Upper lobe of left lung (tissue), 4 donors: ENCODE measurements around the gene SNX33.

Source experiments
- POLR2A ChIP-seq, 4 donors: fragments of 450-650 bp; IDR thresholded peaks; one replicate each; pipeline ENCODE4 v1.5.1; 2016 to 2017; ENCODE audit warnings: antibody characterized with exemption in 4 of 4, mild to moderate bottlenecking in 2 of 4
- POLR2AphosphoS5 ChIP-seq, 2 donors: sonication (generic); formaldehyde crosslinking; IDR thresholded peaks; one replicate each; pipeline ENCODE4 v1.5.1; 2017; ENCODE audit warnings: antibody characterized with exemption in 2 of 2
- TF ChIP-seq, protein P1 (sequence below), 6 experiments: fragments of 450-650 bp in 4 of 6; fragments of 200-600 bp in 2 of 6; sonication (generic) in 2 of 6; IDR thresholded peaks; one replicate each; pipeline ENCODE4 v1.5.1; 2016 to 2019; ENCODE audit warnings: antibody characterized with exemption in 6 of 6

DNA sequence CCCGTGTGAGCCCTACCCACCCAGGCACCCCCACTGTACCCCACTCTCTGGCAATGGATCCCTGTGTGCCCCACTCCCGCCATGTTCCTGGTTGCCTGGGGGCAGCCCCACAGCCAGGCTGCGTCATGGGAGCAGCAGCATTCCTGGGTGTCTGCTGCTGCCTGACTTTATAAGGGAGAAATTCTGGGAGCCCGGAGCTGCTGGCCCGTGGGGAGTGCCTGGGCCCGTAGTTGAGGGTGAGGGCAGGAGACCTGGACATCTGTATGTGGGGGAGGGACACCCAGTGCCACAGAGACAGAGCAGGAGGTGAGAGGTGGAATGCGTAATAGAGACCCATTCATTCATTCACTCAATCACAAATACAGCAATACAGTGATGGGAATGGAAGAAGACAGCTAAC, 49.8 kb downstream of the SNX33 start:
- TF ChIP-seq, protein P1, sequence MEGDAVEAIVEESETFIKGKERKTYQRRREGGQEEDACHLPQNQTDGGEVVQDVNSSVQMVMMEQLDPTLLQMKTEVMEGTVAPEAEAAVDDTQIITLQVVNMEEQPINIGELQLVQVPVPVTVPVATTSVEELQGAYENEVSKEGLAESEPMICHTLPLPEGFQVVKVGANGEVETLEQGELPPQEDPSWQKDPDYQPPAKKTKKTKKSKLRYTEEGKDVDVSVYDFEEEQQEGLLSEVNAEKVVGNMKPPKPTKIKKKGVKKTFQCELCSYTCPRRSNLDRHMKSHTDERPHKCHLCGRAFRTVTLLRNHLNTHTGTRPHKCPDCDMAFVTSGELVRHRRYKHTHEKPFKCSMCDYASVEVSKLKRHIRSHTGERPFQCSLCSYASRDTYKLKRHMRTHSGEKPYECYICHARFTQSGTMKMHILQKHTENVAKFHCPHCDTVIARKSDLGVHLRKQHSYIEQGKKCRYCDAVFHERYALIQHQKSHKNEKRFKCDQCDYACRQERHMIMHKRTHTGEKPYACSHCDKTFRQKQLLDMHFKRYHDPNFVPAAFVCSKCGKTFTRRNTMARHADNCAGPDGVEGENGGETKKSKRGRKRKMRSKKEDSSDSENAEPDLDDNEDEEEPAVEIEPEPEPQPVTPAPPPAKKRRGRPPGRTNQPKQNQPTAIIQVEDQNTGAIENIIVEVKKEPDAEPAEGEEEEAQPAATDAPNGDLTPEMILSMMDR (IDR thresholded peaks at IDR 0.05): no peak
- TF ChIP-seq POLR2A (IDR thresholded peaks at IDR 0.05): no peak
- TF ChIP-seq POLR2AphosphoS5 (IDR thresholded peaks at IDR 0.05): no peak
